ENCODE data around the gene PCDHGA3. TPM values are rescaled to one million over a fixed set of nuclear protein-coding genes. Genes with fewer than 3 reads are reported as not detected.

Gene PCDHGA3
- total and polyA plus RNA-seq, 9 of the 15 experiments (the other 6 are each of a cell fraction or from before 2014, with no cell fraction given) = 0.13 to 0.28 (median 0.18) TPM; not detected in 2

GRCh38 chr5:141343242-141343952 lies at the start of gene PCDHGA3 (continued):
- TF ChIP-seq RAD21 (CRISPR knock-in tag; conservative IDR thresholded peaks at IDR 0.05 in 1 of 2, IDR thresholded peaks at IDR 0.05 in 1 of 2) (peak; percentile 22 to 53; a peak in 3 of 4 replicates), ETV1 (tag; conservative IDR thresholded peaks at IDR 0.05; ENCODE audit: low read depth) (0 out of 2 replicates have a peak, but pooled peaks have one; percentile 11), TEAD4 (IDR thresholded peaks at IDR 0.05; ENCODE audit: low read length) (0 out of 2 replicates have a peak, but pooled peaks have one; percentile 39), TEAD4 (CRISPR knock-in tag; IDR thresholded peaks at IDR 0.05; ENCODE audit: borderline replicate concordance) (no peak), L3MBTL2 (IDR thresholded peaks at IDR 0.05) (0 out of 2 replicates have a peak, but pooled peaks have one; percentile 10), NUFIP1 (IDR thresholded peaks at IDR 0.05; ENCODE audit: partially characterized antibody) (no peak), ZBTB26 (CRISPR knock-in tag; IDR thresholded peaks at IDR 0.05) (no peak), CTCF (IDR thresholded peaks at IDR 0.05 in 2 of 3, conservative IDR thresholded peaks at IDR 0.05 in 1 of 3; ENCODE audit: insufficient read depth in 2 of 3, low read depth in 1 of 3, low read length in 3 of 3) (peak; percentile 60 to 79 (median 74); a peak in 5 of 6 replicates)
